OCI-M2 (cell line): ENCODE data around the gene C1QTNF5.
"Not testable (repeated sequence)": the region's sequence is repeated elsewhere in the genome, so short reads cannot be mapped to it uniquely, and the experiment has no call there.

Source experiments
- DNase-seq: peaks from one replicate; lab custom pipeline; 2025; ENCODE audit not compliant: unreplicated experiment; lab: John Stamatoyannopoulos, UW

The C1QTNF5 gene

GRCh38 chr11:119340335-119341221 lies at the start of gene C1QTNF5:
Gene C1QTNF5 (minus strand): TSS chr11:119340883. CDS start chr11:119340397, 486 bp downstream.
- DNase-seq = no peak

DNA sequence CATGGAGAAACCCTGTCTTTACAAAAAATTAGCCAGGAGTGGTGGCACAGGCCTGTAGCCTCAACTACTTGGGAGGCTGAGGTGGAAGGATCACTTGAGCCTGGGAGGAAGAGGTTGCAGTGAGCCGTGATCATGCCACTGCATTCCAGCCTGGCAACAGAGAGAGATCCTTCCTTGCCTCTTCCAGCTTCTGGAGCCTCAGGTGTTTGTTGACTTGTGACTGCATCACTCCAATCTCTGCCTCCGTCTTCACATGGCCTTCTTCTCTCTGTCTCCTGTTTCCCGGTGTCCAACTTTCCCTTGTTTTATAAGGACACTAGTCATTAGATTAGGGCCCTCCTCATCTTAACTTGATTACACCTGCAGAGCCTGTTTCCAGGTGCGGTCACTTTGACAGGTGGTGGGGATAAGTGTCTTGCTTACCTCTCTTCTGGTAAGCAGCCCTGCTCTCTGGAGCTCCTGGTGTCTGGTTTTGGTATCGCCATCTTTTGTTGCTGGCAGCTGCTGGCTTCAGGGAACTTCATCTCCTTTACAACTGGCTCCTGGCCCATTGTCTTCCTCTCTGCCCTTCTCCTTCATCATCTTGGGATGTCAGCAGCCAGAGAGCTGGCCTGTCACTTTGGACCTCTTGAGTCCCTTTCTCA lies 49.0 kb upstream of the C1QTNF5 start:
- DNase-seq = no peak

- DNase-seq = no peak
Observed at GRCh38 chr11:119388103-119388502, 47.4 kb upstream of the C1QTNF5 start.

DNA sequence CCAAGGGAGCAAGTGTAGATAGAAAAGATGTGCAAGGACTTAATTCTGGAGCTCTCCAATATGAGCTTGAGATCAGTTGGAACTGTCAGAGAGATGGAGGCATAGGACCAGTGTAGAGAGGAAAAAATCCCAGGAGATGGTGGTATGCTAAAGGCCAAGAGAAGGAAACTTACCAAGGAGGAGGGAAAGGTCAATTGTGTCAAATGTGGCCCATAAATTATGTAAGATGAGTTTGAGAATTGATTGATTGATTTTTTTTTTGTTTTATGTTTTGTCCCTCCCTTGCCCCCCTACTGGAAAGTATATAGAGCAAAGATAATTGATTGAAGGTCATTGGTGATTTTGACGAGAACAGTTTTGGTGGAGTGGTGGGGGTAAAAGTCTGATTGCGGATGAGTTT lies 43.6 kb upstream of the C1QTNF5 start:
- no peak for DNase-seq

DNA sequence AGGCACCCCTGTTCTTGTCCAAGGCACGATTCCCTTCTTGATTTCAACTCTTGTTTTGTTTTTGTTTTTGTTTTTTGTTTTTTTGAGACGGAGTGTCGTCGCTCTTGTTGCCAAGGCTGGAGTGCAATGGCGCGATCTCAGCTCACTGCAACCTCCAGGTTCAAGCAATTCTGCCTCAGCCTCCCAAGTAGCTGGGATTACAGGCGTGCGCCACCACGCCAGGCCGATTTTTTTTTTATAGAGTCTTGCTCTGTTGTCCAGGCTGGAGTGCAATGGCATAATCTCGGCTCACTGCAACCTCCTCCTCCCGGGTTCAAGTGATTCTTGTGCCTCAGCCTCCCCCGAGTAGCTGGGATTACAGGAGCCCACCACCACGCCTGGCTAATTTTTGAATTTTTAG lies 41.8 kb upstream of the C1QTNF5 start:
- not testable (repeated sequence) for DNase-seq

DNA sequence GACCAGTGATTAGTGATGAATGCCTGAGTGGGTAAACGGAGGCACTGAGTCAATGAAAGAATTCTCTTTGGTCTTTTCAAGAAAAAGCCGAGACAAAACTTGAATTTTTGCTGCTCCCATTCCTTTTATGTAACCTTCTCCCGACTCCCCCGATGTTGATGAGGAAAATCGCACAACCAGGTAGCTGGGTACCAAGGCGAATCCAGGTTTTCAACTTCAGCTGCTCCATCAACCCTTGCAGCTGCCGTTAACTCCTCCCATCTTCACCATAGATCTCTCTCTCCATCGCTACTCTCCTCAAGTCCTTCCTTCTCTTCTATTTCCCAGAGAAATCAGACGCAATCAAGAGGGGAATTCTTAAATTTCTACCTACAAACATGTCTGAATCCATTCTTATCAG lies 41.4 kb upstream of the C1QTNF5 start:
- DNase-seq = no peak

DNA sequence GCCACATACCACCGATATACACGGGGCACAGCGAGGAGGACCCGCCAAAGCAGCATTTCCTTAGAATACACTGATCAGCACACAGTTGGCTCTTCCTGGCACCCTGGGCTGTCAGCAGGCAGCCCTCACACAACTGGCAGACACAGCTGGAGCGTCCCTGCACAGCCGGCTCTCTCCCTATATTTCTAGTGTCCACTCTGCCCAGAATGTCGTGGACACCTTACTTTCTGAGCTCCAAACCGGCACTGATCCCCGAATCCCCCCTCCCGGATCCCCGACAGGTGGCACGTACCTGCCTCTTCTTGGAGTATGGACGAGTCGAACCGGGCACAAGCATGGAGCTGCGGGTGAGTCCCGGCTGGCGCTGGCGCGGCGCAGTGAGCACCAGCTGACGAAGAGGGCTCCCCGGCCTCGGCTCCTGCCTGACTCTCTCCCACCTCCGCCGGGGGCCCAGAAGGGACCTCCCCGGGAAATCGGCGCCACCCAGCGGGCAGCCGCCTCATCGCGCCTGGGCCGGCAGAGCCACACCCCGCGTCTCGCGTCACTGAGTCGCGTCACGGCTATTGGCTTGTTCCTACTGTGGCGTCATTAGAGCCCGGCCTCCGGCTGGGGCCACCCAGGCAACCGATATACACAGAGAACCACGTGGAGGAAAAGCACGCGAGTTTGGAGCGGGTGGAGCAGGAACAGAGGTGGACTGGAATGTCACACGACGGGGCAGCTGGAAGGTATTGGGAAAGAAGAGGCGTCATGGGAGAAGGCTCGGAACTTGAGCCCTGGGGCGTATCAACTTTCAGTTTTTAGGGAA lies 40.7 kb upstream of the C1QTNF5 start, which contains the start of gene USP2:
Gene USP2 (minus strand): TSS at position 510 of the 808 bp plus-strand sequence. CDS start 8,210 bp downstream, outside the sequence.
- peak; percentile 80 for DNase-seq

- DNase-seq = no peak
Observed at GRCh38 chr11:119380827-119381180, 40.1 kb upstream of the C1QTNF5 start.

GRCh38 chr11:119380160-119380826 lies 39.6 kb upstream of the C1QTNF5 start:
- DNase-seq = no peak

DNA sequence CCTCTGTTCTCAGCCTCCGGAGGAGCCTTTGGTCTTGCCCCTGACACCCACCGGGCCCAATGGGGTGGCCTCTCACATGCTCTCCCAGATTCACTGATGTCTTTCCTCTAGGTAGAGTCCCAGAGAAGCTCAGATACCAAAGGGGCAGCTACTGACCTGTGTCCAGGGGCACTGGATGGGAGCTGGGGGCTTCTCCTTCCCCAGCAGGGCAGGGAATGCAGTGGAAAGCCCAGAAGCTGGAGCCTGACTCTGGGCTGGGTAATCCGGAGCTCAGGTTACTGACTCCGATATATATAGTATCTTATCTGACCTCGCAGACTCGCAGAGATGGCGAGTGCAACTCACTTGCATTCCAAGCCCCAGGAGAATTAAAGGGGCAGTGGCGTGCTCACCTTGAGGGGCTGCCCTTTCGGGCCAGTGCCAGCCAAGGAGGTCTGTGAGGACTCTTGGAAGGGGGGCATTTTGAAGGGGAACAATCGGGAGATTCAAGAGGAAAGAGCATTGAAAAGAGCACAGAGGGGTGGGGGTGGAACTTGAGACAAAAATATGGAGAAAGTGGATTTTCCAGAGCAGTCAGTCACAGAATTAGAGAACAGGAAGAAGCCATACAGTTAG lies 38.3 kb upstream of the C1QTNF5 start:
- DNase-seq = no peak

- DNase-seq = no peak
Observed at GRCh38 chr11:119377961-119378667, 37.4 kb upstream of the C1QTNF5 start.

- DNase-seq = no peak
Observed at GRCh38 chr11:119377112-119377901, 36.6 kb upstream of the C1QTNF5 start.

DNA sequence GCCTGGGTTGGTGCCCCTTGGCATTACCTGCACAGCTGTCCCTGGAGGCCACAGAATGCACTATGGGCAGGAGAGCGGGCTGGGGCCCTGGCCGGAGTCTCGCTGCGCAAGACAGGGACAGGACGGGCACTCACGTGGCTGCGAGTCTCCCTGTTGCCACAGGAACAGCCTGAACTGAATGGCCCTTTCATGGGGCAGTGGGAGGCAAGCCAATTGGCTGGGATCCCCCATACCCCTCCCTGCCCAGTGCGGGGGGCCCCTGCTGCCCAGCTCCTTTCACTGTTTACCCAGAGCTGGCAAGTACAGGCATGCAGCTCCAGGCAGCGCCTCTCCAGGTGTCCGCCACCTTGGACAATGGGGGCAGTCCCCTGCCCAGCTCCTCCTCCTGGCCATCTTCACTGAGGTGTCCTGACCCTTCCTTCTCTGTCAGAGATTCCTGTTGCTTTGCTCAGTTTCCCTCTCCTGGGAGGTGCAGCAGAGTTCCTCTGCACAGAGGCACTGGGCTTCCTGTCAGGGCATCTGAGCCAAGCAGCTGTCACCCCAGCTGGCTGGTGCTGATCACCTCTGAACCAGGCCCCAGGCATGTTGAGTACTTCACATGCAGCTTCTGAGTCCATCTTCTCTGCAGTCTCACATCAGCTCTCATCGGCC lies 35.6 kb upstream of the C1QTNF5 start:
- DNase-seq = no peak

GRCh38 chr11:119375337-119376196 lies 34.9 kb upstream of the C1QTNF5 start:
- no peak for DNase-seq

- DNase-seq = no peak
Observed at GRCh38 chr11:119374632-119375336, 34.1 kb upstream of the C1QTNF5 start.

- no peak for DNase-seq
Observed at GRCh38 chr11:119373921-119374631, 33.4 kb upstream of the C1QTNF5 start.
